Measurements from ENCODE around the gene IFRD2.
A peak's percentile ranks its signal among the peaks of the same experiment; 100 is the strongest.
"Not testable (repeated sequence)": the region's sequence is repeated elsewhere in the genome, so short reads cannot be mapped to it uniquely, and the experiment has no call there.

The IFRD2 gene

GRCh38 chr3:50323614-50324199, 31.5 kb upstream of the IFRD2 start:
- no peak for DNase-seq

- DNase-seq: no peak
Observed at GRCh38 chr3:50323092-50323600, 30.9 kb upstream of the IFRD2 start.

DNA sequence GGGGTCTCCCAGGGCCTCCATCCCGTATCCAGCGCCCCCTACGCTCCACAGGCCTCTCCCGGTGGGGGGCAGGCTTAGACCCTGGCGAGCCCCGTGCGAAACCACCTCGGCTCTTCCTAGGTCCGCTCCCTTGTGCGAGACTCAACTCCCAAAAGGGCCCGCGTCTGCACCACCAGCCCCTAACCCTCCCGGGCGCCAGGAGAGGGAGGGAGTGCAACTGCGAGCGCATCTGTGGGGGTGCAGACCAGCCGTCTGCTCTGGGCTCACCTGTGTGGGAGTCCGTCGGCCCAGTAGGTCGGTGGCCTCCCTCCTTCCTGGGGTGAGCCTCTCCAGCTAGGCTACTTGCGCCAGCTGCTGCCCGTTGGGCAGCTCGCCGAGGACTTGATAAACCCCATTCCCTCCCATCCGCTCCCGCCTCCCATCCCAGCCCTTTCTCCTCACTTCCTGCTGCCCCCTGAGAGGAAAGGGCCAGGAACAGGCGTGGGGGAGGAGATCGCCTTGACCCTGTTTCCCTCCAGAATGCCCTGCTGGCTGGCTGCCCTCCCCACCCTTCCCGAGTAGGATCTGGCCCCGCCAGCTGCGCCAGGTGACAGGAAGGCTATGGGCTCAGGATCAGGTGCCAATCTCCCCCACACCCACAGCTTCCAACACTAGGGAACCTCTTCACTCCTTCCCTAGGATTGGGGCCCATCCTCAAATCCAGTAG, 30.3 kb upstream of the IFRD2 start, which contains the start of gene HYAL2:
HYAL2 (minus strand) TSS at position 360 of the 706 bp plus-strand sequence. CDS start 2,256 bp downstream, outside the sequence.
- DNase-seq: no peak

GRCh38 chr3:50322115-50322385, 29.8 kb upstream of the IFRD2 start:
- no peak for DNase-seq

DNA sequence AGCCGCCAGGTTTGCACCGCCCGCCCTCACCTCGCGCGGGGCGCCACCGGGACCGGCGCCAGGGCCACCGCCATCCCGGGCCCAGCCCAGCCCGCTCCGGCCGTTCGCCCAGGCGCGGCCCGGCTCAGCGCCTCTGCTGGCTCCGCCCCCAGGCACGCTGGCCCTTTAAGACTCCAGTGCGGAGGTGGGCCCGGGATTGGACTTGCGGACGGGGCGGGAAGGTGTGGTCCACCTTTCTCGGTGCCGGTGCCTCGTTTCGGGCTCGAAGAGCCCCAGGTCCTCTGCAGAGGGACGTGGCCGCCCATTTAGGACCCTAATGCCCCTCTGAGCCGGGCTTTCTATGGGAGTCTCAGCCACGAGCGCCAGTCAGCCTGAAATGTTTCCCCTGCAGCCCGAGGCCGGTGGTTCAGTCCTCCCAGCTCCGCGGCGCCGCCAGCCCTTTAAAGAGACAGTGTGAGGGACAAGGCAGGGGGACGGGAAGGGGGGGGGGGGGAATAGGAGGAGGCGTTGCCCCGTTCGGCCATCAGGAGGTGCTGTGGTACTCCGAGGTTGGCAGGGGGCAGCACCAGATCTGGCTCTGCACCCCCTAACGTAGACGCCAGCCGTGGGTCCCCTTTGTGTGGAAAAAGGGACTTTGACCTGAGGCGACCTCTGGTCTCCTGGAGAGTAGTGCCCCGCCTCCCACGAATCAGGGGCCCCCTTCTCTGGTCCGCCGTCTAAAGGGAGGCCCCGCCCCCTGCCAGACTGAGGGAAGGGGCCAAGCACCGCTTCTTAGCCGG, 29.3 kb upstream of the IFRD2 start:
- DNase-seq: peak; percentile 84

DNA sequence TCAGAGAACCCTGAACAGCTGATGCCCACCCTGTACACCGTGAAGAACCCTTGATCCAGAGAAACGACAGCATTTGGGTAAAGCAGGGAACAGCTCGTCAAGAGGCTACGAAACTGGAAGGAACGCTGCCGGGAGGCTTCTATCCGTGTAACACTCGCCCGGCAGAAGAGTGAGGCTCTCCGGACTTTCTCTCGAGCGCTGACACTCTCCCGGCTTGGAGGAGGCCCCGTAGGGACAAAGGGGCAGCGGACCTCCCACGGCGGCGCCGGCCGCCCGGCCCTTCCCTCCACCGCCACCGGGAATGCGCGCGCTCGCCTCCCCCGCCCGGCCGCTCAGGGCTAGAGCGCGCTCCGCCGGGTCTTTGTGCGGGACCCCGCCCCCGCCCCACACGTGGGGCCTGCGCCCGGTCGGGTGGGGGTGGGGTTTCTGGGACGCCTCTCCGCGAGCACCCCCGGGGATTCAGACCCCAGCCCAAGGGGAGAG, 28.7 kb upstream of the IFRD2 start:
- peak; percentile 59 for DNase-seq

DNA sequence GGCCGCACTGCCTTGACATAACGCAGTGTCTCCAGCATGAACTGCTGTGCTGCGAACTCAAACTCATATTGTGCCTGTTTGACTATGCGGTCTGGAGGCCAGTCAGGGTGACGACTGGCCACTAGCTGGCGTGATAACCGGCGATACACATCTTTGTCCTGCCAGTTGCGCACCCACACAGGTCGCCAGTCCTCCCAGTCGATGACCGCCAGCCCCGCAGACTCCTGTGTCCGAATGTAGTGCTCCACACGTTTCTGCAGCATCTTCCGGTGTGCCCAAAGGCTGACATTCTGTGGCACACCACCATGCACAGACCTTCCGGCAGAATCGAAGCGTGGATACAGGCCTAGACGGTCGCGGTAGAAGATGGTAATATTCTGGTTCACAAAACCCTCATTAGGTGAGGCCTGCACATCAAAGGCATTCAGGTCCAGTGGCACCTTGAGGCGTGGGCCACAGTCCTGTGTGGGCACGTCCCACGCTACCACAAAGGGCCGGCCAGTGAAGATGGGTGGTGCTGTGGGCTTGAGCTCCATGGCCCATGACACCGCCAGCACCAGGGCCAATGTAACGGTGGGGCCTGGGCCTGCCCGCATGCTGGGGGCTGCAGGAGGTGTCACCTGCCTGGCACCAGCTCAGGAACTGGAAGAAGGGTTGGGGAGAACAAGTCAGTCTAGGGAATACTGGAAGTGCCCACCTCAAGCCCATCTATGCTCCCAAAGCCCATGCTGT, 27.8 kb upstream of the IFRD2 start:
- no peak for DNase-seq

- DNase-seq: no peak
Observed at GRCh38 chr3:50319181-50319893, 27.1 kb upstream of the IFRD2 start.

DNA sequence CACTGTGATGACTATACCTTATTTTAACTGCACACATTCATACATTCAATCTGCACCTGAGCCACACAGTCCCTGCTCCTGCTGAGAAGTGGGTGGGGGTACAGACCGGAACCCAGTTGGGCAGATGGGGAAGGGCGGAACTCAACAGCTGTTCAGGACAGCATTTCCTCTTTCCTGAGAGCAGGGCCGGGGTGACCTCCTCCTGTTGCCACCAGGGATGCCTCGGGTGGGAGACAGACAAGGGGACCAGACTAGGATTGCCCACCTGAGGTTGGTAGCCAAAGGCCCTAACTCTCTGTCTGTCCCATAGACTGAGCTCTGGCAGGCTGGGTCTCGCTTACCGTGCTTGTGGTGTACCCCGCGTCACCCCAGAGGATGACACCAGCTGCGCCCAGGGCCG, 26.4 kb upstream of the IFRD2 start:
- no peak for DNase-seq

DNA sequence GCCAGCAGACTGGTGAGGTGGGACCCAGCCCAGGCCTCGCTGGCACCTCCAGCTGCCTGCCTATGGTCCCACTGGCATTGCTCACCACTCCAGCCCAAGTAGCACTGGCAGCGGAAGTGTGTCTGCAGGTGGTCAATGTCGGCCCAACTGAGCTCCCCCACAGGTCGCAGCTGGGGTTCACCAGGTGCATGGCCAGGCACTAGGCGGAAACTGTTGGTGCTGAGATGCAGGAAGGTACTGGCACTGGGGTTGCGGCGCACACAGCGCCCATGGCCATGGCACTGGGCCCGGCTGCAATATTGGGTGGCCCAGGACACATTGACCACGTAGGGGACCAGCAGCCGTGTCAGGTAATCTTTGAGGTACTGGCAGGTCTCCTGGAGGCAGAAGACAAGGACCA, 25.9 kb upstream of the IFRD2 start:
- no peak for DNase-seq

DNA sequence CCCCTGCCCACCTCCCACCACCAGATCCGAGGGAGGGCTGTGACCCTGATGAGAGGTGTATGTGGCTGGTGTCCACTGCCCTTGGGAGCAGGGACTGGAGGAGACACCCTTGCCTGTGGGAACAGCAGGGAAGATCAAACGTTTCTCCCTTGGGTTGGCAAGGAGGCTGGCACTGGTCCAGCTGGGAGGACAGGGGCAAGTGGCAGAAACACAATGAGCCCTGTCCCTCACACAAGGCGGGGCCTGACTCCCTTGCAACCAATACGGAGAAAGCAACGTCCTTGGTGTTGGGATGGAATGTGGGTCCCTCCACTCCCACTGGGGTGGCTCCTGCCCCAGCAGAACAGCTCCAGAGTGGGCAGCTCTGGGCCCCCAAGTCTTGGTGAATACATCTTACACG, 25.1 kb upstream of the IFRD2 start:
- no peak for DNase-seq

- DNase-seq: peak; percentile 65
Observed at GRCh38 chr3:50316657-50317242, 24.5 kb upstream of the IFRD2 start.

DNA sequence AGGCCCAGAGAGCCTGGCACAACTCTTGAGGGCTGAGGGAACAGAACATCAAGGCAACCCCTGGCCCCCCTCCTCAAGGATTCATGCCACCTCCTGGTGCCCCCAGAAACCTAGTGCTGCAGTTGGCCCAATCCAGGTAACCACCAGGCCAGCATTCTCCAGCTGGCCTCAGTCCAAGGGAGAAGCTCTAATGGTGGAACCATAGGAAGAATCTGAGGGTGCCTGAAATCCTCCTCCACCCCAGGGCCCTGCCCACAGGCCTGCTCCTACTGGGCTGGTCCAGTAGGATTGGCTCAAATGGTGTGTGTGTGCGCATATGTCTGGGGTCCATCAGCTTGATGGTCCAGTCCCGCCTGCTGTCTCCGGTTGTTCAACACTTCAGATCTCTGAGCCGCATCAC, 22.6 kb upstream of the IFRD2 start:
- DNase-seq: no peak

DNA sequence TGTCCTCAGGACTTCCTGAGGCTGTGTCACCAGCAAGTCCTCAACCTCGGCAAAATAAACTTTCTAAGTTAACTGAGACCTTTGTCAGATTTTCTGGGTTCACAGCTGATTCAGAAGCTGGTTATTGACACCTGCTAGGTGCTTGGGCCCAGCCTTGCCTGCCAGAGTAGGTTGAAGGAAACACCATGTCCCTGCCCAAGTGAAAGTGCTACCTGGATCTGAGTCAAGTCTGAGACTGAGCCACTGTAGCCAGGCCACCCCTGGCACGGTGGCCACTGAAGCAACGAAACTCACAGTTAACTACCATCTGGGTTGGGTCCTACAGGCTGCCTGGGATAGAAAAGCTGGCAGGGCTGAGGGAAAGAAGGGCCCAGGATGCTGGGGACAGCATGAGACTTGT, 22.1 kb upstream of the IFRD2 start:
- no peak for DNase-seq

DNA sequence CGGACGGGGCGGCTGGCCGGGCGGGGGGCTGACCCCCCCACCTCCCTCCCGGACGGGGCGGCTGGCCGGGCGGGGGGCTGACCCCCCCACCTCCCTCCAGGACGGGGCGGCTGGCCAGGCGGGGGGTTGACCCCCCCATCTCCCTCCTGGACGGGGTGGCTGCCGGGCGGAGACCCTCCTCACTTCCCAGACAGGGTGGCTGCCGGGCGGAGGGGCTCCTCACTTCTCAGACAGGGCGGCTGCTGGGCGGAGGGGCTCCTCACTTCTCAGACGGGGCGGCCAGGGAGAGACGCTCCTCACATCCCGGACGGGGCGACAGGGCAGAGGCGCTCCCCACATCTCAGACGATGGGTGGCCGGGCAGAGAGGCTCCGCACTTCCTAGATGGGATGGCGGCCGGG, 19.8 kb upstream of the IFRD2 start:
- DNase-seq: not testable (repeated sequence)

GRCh38 chr3:50304601-50305000, 12.4 kb upstream of the IFRD2 start:
- DNase-seq: no peak

GRCh38 chr3:50303013-50303815, 11.0 kb upstream of the IFRD2 start, which contains the start of gene HYAL1:
TSS of gene HYAL1 (minus strand) at chr3:50303574. CDS start at chr3:50302956, 618 bp downstream.
- no peak for DNase-seq

GRCh38 chr3:50302095-50303012, 10.1 kb upstream of the IFRD2 start:
- DNase-seq: no peak

DNA sequence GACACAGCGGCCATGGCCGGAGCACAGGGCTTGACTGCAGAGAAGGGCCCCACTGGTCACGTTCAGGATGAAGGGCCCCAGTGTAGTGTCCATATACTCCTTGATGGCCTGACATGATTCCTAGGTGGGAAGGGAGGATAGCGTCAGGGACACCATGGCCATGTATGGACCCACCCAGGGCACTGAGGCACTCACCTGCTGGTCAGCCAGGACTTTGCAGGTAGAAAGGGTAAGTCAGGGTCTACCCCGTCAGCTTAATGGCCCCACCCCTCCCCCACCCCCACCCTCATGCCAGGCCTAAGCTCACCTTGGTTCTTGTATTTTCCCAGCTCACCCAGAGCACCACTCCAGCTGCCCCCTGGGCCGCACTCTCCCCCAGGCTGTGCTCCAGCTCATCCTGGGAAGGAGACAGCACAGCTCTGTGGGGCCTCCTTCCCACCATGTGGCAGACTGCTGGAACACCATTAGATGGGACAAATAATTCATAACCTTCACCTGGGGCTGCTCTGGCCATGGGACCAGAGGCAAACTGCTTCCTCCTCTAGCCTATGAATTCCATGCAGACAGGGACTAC, 8.5 kb upstream of the IFRD2 start:
- DNase-seq: no peak

Measured in CD4-positive, alpha-beta T cell treated with Interleukin-15 for 1 hour (primary cell).